Keratinocyte (primary cell): ENCODE results near the gene TXNRD1. TPM values are rescaled to one million over a fixed set of nuclear protein-coding genes. Genes with fewer than 3 reads are reported as not detected.

Experiments used
- DNase-seq: peaks from one replicate; pipeline ENCODE4 v3.0.0-alpha.2; 2011; ENCODE audit warnings: low read depth, missing footprints, low spot score
- FAIRE-seq: peaks from 2 replicates; lab custom pipeline; 2011; peaks lifted over from hg19 to GRCh38; lab: Jason Lieb, UNC
- H2AFZ ChIP-seq: 2 replicates; pipeline ENCODE4 v1.6.0; 2012; ENCODE audit warnings: low read length, control low read depth, inconsistent platforms; ENCODE audit not compliant: control insufficient read depth
- H3K27ac ChIP-seq: 2 replicates; pipeline ENCODE4 v1.5.1; 2011; ENCODE audit warnings: low read length; ENCODE audit not compliant: control insufficient read depth, insufficient read depth
- H3K27me3 ChIP-seq: 3 replicates; pipeline ENCODE4 v1.6.0; 2011; ENCODE audit warnings: low read length; ENCODE audit not compliant: control insufficient read depth, insufficient read depth; ENCODE audit errors: extremely low read depth
- H3K36me3 ChIP-seq, 2 experiments: 2 replicates in 1 of 2; 3 replicates in 1 of 2; pipeline ENCODE4 v1.5.1; 2011; ENCODE audit warnings: low read length in 2 of 2, mild to moderate bottlenecking in 1 of 2; ENCODE audit not compliant: control insufficient read depth in 2 of 2, insufficient read depth in 2 of 2; ENCODE audit errors: extremely low read depth in 1 of 2
- H3K4me1 ChIP-seq: 3 replicates; pipeline ENCODE4 v1.5.1; 2011; ENCODE audit warnings: low read length; ENCODE audit not compliant: control insufficient read depth, insufficient read depth; ENCODE audit errors: extremely low read depth
- H3K4me2 ChIP-seq: 3 replicates; pipeline ENCODE4 v1.6.0; 2011; ENCODE audit warnings: low read depth, low read length; ENCODE audit not compliant: control insufficient read depth, insufficient read depth; ENCODE audit errors: extremely low read depth
- H3K4me3 ChIP-seq, 3 experiments: fragments of 200-600 bp in 1 of 3; sonication (generic) in 1 of 3; 2 replicates in 2 of 3; 3 replicates in 1 of 3; pipeline ENCODE4 v1.5.1; 2011 to 2016; ENCODE audit warnings: low read length in 3 of 3, mild to moderate bottlenecking in 3 of 3, control low read depth in 2 of 3, inconsistent platforms in 1 of 3, low read depth in 1 of 3, mixed read lengths in 1 of 3, mixed run types in 1 of 3, moderate library complexity in 1 of 3; ENCODE audit not compliant: control insufficient read depth in 2 of 3, insufficient read depth in 2 of 3; ENCODE audit errors: extremely low read depth in 1 of 3
- H3K79me2 ChIP-seq: 2 replicates; pipeline ENCODE4 v1.6.0; 2012; ENCODE audit warnings: low read length; ENCODE audit not compliant: control insufficient read depth, insufficient read depth
- H3K9ac ChIP-seq: 3 replicates; pipeline ENCODE4 v1.6.0; 2011; ENCODE audit warnings: low read length; ENCODE audit not compliant: control insufficient read depth, insufficient read depth; ENCODE audit errors: extremely low read depth
- H3K9me1 ChIP-seq: 3 replicates; pipeline ENCODE4 v1.6.0; 2011; ENCODE audit warnings: low read length; ENCODE audit not compliant: control insufficient read depth, insufficient read depth; ENCODE audit errors: extremely low read depth
- H3K9me3 ChIP-seq: 2 replicates; pipeline ENCODE4 v1.5.1; 2012; ENCODE audit warnings: low read depth, low read length; ENCODE audit not compliant: control insufficient read depth
- H4K20me1 ChIP-seq: 3 replicates; pipeline ENCODE4 v1.6.0; 2011; ENCODE audit warnings: low read length; ENCODE audit not compliant: control insufficient read depth, insufficient read depth; ENCODE audit errors: extremely low read depth
- CTCF ChIP-seq, 3 experiments: IDR thresholded peaks in 1 of 3; conservative IDR thresholded peaks in 1 of 3; optimal IDR thresholded peaks in 1 of 3; 2 replicates in 2 of 3; 3 replicates in 1 of 3; pipeline versions ENCODE3 to v1.5.1; 2011; ENCODE audit warnings: low read length in 3 of 3, mild to moderate bottlenecking in 3 of 3, moderate library complexity in 2 of 3, control low read depth in 1 of 3, inconsistent platforms in 1 of 3; ENCODE audit not compliant: insufficient read depth in 2 of 3; ENCODE audit errors: extremely low read depth in 1 of 3
- EZH2 ChIP-seq: IDR thresholded peaks from one replicate; pipeline ENCODE4 v1.6.1; 2012; ENCODE audit warnings: inconsistent platforms, mild to moderate bottlenecking, low read length, moderate library complexity
- dilution Hi-C: fragments of 300-500 bp; cut with MboI; formaldehyde crosslinking; loops from one replicate; pipeline ENCODE4 v1.7.0; 2020; ENCODE audit warnings: low sequenced_read_pairs; ENCODE audit not compliant: extremely low pct_ligation_motif_present
- polyA plus RNA-seq, 5 experiments: library from polyadenylated mRNA; depleted of rRNA in 3 of 5; stranded (reverse) in 3 of 5; stranded (forward) in 1 of 5; unstranded in 1 of 5; fragments of >200 nt; gene quantifications; 1 replicate in 1 of 5; 2 replicates in 3 of 5; 3 replicates in 1 of 5; pipeline versions ENCODE4 v1.2.1 to v1.2.3, GENCODE V29; 2011 to 2012; ENCODE audit warnings: missing spikeins in 2 of 5, low read depth in 1 of 5, low replicate concordance in 1 of 5

TXNRD1 gene
- polyA plus RNA-seq, 1 donor (not counting 4 experiments of a cell fraction or from before 2014, with no cell fraction given), result 88.9 TPM

GRCh38 chr12:104222976-104223375, 7.4 kb downstream of the TXNRD1 start:
- no peak for FAIRE-seq
- H3K4me3 ChIP-seq, result no peak overlapping the region
- H3K4me1 ChIP-seq, result peaks cover 26% of the 10 kb centered on the region
- H3K9me3 ChIP-seq, result no peaks in the 10 kb centered on the region
- DNase-seq, result no peak
- H3K27me3 ChIP-seq, result no peaks in the 10 kb centered on the region
- H3K79me2 ChIP-seq, result no peaks in the 10 kb centered on the region
- dilution Hi-C loops, result loop anchor here (25.0 kb wide), 1 partner anchor 89 kb away; the partner anchor contains the start of gene EID3
- H3K36me3 ChIP-seq, result no peaks in the 10 kb centered on the region
- no peak overlapping the region for H3K27ac ChIP-seq
- TF ChIP-seq EZH2 (no peak), CTCF (optimal IDR thresholded peaks at IDR 0.05 in 1 of 3, IDR thresholded peaks at IDR 0.05 in 1 of 3, conservative IDR thresholded peaks at IDR 0.05 in 1 of 3; ENCODE audit: extremely low read depth in 1 of 3, insufficient read depth in 2 of 3, low read length in 3 of 3) (no peak)
- H3K4me2 ChIP-seq, result no peak overlapping the region
- no peaks in the 10 kb centered on the region for H4K20me1 ChIP-seq
- H3K9ac ChIP-seq, result no peak overlapping the region
- no peaks in the 10 kb centered on the region for H3K9me1 ChIP-seq
- H2AFZ ChIP-seq, result no peak overlapping the region

DNA sequence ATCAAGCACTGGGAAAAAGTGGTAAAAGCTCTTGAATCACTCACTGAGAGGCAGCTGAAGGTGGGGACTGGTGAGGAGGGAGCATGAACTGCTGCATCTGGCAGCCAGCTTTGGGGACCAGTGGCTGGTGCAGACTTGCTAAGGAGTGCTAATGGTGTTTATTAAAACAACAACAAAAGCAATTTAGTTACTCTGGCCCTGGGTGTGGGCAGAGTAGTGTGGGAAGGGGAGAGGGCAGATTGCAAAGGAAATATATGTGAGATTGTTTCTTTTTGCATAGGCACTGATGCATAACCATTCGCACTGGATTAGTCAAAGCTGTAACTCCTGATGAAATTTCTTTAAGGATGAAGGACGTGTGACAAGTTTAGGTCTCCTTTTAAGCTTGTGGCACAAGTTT, 8.1 kb downstream of the TXNRD1 start:
- H3K9me3 ChIP-seq, result no peaks in the 10 kb centered on the region
- no peaks in the 10 kb centered on the region for H4K20me1 ChIP-seq
- peaks cover 21% of the 10 kb centered on the region for H3K4me1 ChIP-seq
- no peaks in the 10 kb centered on the region for H3K79me2 ChIP-seq
- H3K27me3 ChIP-seq, result no peaks in the 10 kb centered on the region
- no peak overlapping the region for H3K4me3 ChIP-seq
- H3K9ac ChIP-seq, result no peak overlapping the region
- dilution Hi-C loops, result loop anchor here (25.0 kb wide), 1 partner anchor 89 kb away; the partner anchor contains the start of gene EID3
- FAIRE-seq, result no peak
- TF ChIP-seq CTCF (optimal IDR thresholded peaks at IDR 0.05 in 1 of 3, IDR thresholded peaks at IDR 0.05 in 1 of 3, conservative IDR thresholded peaks at IDR 0.05 in 1 of 3; ENCODE audit: extremely low read depth in 1 of 3, insufficient read depth in 2 of 3, low read length in 3 of 3) (no peak), EZH2 (no peak)
- no peak for DNase-seq
- no peak overlapping the region for H2AFZ ChIP-seq
- no peak overlapping the region for H3K4me2 ChIP-seq
- H3K9me1 ChIP-seq, result no peaks in the 10 kb centered on the region
- H3K27ac ChIP-seq, result no peak overlapping the region
- H3K36me3 ChIP-seq, result no peaks in the 10 kb centered on the region
